Liver (tissue), 9 donors: ENCODE results near the gene AEBP2. TPM values are rescaled to one million over a fixed set of nuclear protein-coding genes. Genes with fewer than 3 reads are reported as not detected.

Experiments
- DNase-seq: peaks from one replicate; pipeline ENCODE4 v3.0.0-alpha.2; 2017; ENCODE audit warnings: low spot score
- H3K27ac ChIP-seq, 2 donors: one replicate each; pipeline ENCODE4 v1.7.0; 2013; ENCODE audit warnings: inconsistent platforms in 2 of 2, low read length in 2 of 2, control low read depth in 1 of 2, low read depth in 1 of 2, mild to moderate bottlenecking in 1 of 2
- H3K27me3 ChIP-seq, 4 donors: one replicate each; pipeline versions ENCODE4 v1.6.1 to v1.7.0; 2013; ENCODE audit warnings: low read length in 3 of 4, inconsistent platforms in 1 of 4, mild to moderate bottlenecking in 1 of 4, moderate library complexity in 1 of 4; ENCODE audit not compliant: control insufficient read depth in 4 of 4, insufficient read depth in 4 of 4
- H3K36me3 ChIP-seq, 4 donors: one replicate each; pipeline versions ENCODE4 v1.6.1 to v1.7.0; 2013; ENCODE audit warnings: low read length in 3 of 4, mild to moderate bottlenecking in 3 of 4, low read depth in 1 of 4, moderate library complexity in 1 of 4; ENCODE audit not compliant: control insufficient read depth in 4 of 4, insufficient read depth in 3 of 4
- H3K4me1 ChIP-seq, 4 donors: one replicate each; pipeline versions ENCODE4 v1.6.1 to v1.7.0; 2013; ENCODE audit warnings: low read length in 3 of 4, mild to moderate bottlenecking in 3 of 4, moderate library complexity in 1 of 4; ENCODE audit not compliant: control insufficient read depth in 4 of 4, insufficient read depth in 4 of 4
- H3K4me3 ChIP-seq, 3 donors: one replicate each; pipeline versions ENCODE4 v1.6.1 to v1.7.0; 2013; ENCODE audit warnings: low read length in 3 of 3, control low read depth in 1 of 3, low read depth in 1 of 3, mild to moderate bottlenecking in 1 of 3
- H3K9ac ChIP-seq, 2 donors: one replicate each; pipeline ENCODE4 v1.7.0; 2013; ENCODE audit warnings: low read length in 2 of 2, mild to moderate bottlenecking in 2 of 2, moderate library complexity in 2 of 2, control low read depth in 1 of 2, low read depth in 1 of 2
- H3K9me3 ChIP-seq, 4 donors: one replicate each; pipeline versions ENCODE4 v1.6.1 to v1.7.0; 2013; ENCODE audit warnings: low read length in 3 of 4; ENCODE audit not compliant: control insufficient read depth in 4 of 4
- CTCF ChIP-seq: fragments of 150-350 bp; IDR thresholded peaks from 2 replicates; pipeline ENCODE4 v1.5.1; 2017; ENCODE audit warnings: improper control_type of control experiment, low read depth, low read length; ENCODE audit not compliant: missing input control
- EGR1 ChIP-seq, 2 donors: IDR thresholded peaks; 2 replicates each; pipeline ENCODE4 v1.6.1; 2016 to 2018; ENCODE audit warnings: antibody characterized with exemption in 2 of 2, low read depth in 2 of 2
- FOXA1 ChIP-seq: IDR thresholded peaks from 2 replicates; pipeline ENCODE4 v1.6.1; 2016; ENCODE audit warnings: antibody characterized with exemption
- FOXA2 ChIP-seq: IDR thresholded peaks from 2 replicates; pipeline ENCODE4 v1.6.1; 2016; ENCODE audit warnings: antibody characterized with exemption
- GABPA ChIP-seq, 2 donors: IDR thresholded peaks in 1 of 2; conservative IDR thresholded peaks in 1 of 2; 2 replicates each; pipeline ENCODE4 v1.6.1; 2016; ENCODE audit warnings: antibody characterized with exemption in 2 of 2, mild to moderate bottlenecking in 1 of 2, moderate library complexity in 1 of 2
- HNF4A ChIP-seq, 2 donors: conservative IDR thresholded peaks; 2 replicates each; pipeline ENCODE4 v1.6.1; 2016; ENCODE audit warnings: antibody characterized with exemption in 2 of 2, mild to moderate bottlenecking in 2 of 2
- HNF4G ChIP-seq: IDR thresholded peaks from 2 replicates; pipeline ENCODE4 v1.6.1; 2016; ENCODE audit warnings: antibody characterized with exemption
- JUND ChIP-seq, 2 donors: IDR thresholded peaks; 2 replicates each; pipeline ENCODE4 v1.6.1; 2016; ENCODE audit warnings: antibody characterized with exemption in 2 of 2
- MAX ChIP-seq: IDR thresholded peaks from 2 replicates; pipeline ENCODE4 v1.6.1; 2016; ENCODE audit warnings: antibody characterized with exemption
- NR2F2 ChIP-seq: IDR thresholded peaks from 2 replicates; pipeline ENCODE4 v1.6.1; 2016; ENCODE audit warnings: antibody characterized with exemption
- RAD21 ChIP-seq, 2 donors: IDR thresholded peaks; 2 replicates each; pipeline ENCODE4 v1.6.1; 2016; ENCODE audit warnings: antibody characterized with exemption in 2 of 2, mild to moderate bottlenecking in 2 of 2
- REST ChIP-seq: IDR thresholded peaks from 2 replicates; pipeline ENCODE4 v1.6.1; 2016; ENCODE audit warnings: antibody characterized with exemption, mild to moderate bottlenecking
- RXRA ChIP-seq, 2 donors: IDR thresholded peaks; 2 replicates each; pipeline ENCODE4 v1.6.1; 2017 to 2018; ENCODE audit warnings: antibody characterized with exemption in 2 of 2, mild to moderate bottlenecking in 1 of 2
- SP1 ChIP-seq: IDR thresholded peaks from 2 replicates; pipeline ENCODE4 v1.6.1; 2018; ENCODE audit warnings: antibody characterized with exemption, mild to moderate bottlenecking
- YY1 ChIP-seq: IDR thresholded peaks from 2 replicates; pipeline ENCODE4 v1.6.1; 2016; ENCODE audit warnings: antibody characterized with exemption, mild to moderate bottlenecking
- ZBTB33 ChIP-seq: IDR thresholded peaks from 2 replicates; pipeline ENCODE4 v1.6.1; 2016; ENCODE audit warnings: antibody characterized with exemption
- WGBS: extraction: QIAGEN DNeasy Blood & Tissue Kit; methylation state at CpG from one replicate; pipeline ENCODE4 v1.1.7; 2013; 5-methylcytosine and 5-hydroxymethylcytosine counted together
- polyA plus RNA-seq, 2 donors: library from polyadenylated mRNA; stranded (reverse) in 1 of 2; unstranded in 1 of 2; fragments of 200-250 nt in 1 of 2; fragments of >200 nt in 1 of 2; fragmentation: Nextera tagmentation in 1 of 2; extraction: Ambion mirVana in 1 of 2; gene quantifications; one replicate each; pipeline versions ENCODE4 v1.2.1 to v1.2.3, GENCODE V29; 2013 to 2015
- total RNA-seq, 2 donors: library from RNA; depleted of rRNA; stranded (reverse); fragments of >200 nt; gene quantifications; one replicate each; pipeline ENCODE4 v1.2.3, GENCODE V29; 2014
- donor health status: healthy.
- donor health status: healthy.
- donor health status: healthy.
- donor health status: healthy.
- donor health status: healthy.

The AEBP2 gene
- total and polyA plus RNA-seq, 4 donors: 4.6 to 18.8 (median 8.9) TPM

GRCh38 chr12:19456176-19456575 lies 16.9 kb downstream of the AEBP2 start:
- H3K9me3 ChIP-seq: no peaks in the 10 kb centered on the region
- TF ChIP-seq YY1: no peak
- H3K9ac ChIP-seq: no peak overlapping the region
- H3K27ac ChIP-seq: no peak overlapping the region
- H3K27me3 ChIP-seq: no peaks in the 10 kb centered on the region
- no peaks in the 10 kb centered on the region for H3K36me3 ChIP-seq
- no peak for DNase-seq
- 96% methylated on average over 7 of the region's 7 CpGs for WGBS
- peaks cover 0 to 4% (median 0%) of the 10 kb centered on the region in 4 donors for H3K4me1 ChIP-seq
- no peak overlapping the region for H3K4me3 ChIP-seq

- 98% methylated on average over 6 of the region's 6 CpGs for WGBS
- TF ChIP-seq NR2F2 (no peak), CTCF (no peak), SP1 (no peak), EGR1 (IDR thresholded peaks at IDR 0.05; ENCODE audit: low read depth in 2 of 2) (no peak), HNF4G (no peak), FOXA2 (no peak), YY1 (no peak), RAD21 (IDR thresholded peaks at IDR 0.05) (no peak), REST (no peak), FOXA1 (no peak), HNF4A (conservative IDR thresholded peaks at IDR 0.05) (no peak)
These were observed 18.3 kb downstream of the AEBP2 start for GRCh38 chr12:19457561-19457960.

GRCh38 chr12:19458733-19459132 lies 19.4 kb downstream of the AEBP2 start:
- Histone ChIP-seq H3K27ac (no peak overlapping the region), H3K9ac (no peak overlapping the region), H3K36me3 (no peaks in the 10 kb centered on the region), H3K27me3 (no peaks in the 10 kb centered on the region), H3K9me3 (no peaks in the 10 kb centered on the region), H3K4me1 (peaks cover 0 to 4% (median 0%) of the 10 kb centered on the region in 4 donors), H3K4me3 (no peak overlapping the region)
- no peak for DNase-seq
- 93% methylated on average over 2 of the region's 2 CpGs for whole genome bisulfite sequencing
- TF ChIP-seq SP1 (no peak), GABPA (IDR thresholded peaks at IDR 0.05 in 1 of 2, conservative IDR thresholded peaks at IDR 0.05 in 1 of 2) (no peak), CTCF (no peak), JUND (IDR thresholded peaks at IDR 0.05) (no peak), MAX (no peak), RXRA (IDR thresholded peaks at IDR 0.05) (no peak), ZBTB33 (no peak), HNF4A (conservative IDR thresholded peaks at IDR 0.05) (no peak)

More at GRCh38 chr12:19457561-19457960, 18.3 kb downstream of the AEBP2 start:
- no peak overlapping the region for H3K4me3 ChIP-seq
- H3K9ac ChIP-seq: no peak overlapping the region
- no peaks in the 10 kb centered on the region for H3K27me3 ChIP-seq
- DNase-seq: no peak
- H3K4me1 ChIP-seq: peaks cover 0 to 4% (median 0%) of the 10 kb centered on the region in 4 donors
- no peaks in the 10 kb centered on the region for H3K9me3 ChIP-seq
- no peak overlapping the region for H3K27ac ChIP-seq
- H3K36me3 ChIP-seq: no peaks in the 10 kb centered on the region
